ENCODE data around the gene MBD5.
"Not testable (repeated sequence)": the region's sequence is repeated elsewhere in the genome, so short reads cannot be mapped to it uniquely, and the experiment has no call there.

Gene MBD5

GRCh38 chr2:148525130-148525529, 504.2 kb downstream of the MBD5 start:
- no peak for DNase-seq (ENCODE audit: low read depth)

- no peak for DNase-seq (ENCODE audit: low read depth)
Measured at GRCh38 chr2:148526509-148527346, 505.8 kb downstream of the MBD5 start.

GRCh38 chr2:148527488-148528340, 506.8 kb downstream of the MBD5 start:
- no peak for DNase-seq (ENCODE audit: low read depth)

GRCh38 chr2:148528356-148529064, 507.6 kb downstream of the MBD5 start:
- DNase-seq (ENCODE audit: low read depth) = no peak

GRCh38 chr2:148529745-148530144, 508.9 kb downstream of the MBD5 start:
- no peak for DNase-seq (ENCODE audit: low read depth)

GRCh38 chr2:148530350-148530749, 509.5 kb downstream of the MBD5 start:
- no peak for DNase-seq (ENCODE audit: low read depth)

- DNase-seq (ENCODE audit: low read depth) = no peak
Measured at GRCh38 chr2:148531235-148531634, 510.3 kb downstream of the MBD5 start.

- no peak for DNase-seq (ENCODE audit: low read depth)
Measured at GRCh38 chr2:148531669-148532428, 511.0 kb downstream of the MBD5 start.

GRCh38 chr2:148533004-148533403, 512.1 kb downstream of the MBD5 start:
- DNase-seq (ENCODE audit: low read depth) = no peak

GRCh38 chr2:148533685-148534084, 512.8 kb downstream of the MBD5 start:
- DNase-seq (ENCODE audit: low read depth) = no peak

GRCh38 chr2:148534416-148535204, 513.7 kb downstream of the MBD5 start:
- no peak for DNase-seq (ENCODE audit: low read depth)

GRCh38 chr2:148538375-148538774, 517.5 kb downstream of the MBD5 start:
- DNase-seq (ENCODE audit: low read depth) = no peak

GRCh38 chr2:148540022-148540421, 519.1 kb downstream of the MBD5 start:
- no peak for DNase-seq (ENCODE audit: low read depth)

GRCh38 chr2:148541792-148542191, 520.9 kb downstream of the MBD5 start:
- DNase-seq (ENCODE audit: low read depth) = no peak

- DNase-seq (ENCODE audit: low read depth) = no peak
Measured at GRCh38 chr2:148542614-148543013, 521.7 kb downstream of the MBD5 start.

- not testable (repeated sequence) for DNase-seq (ENCODE audit: low read depth)
Measured at GRCh38 chr2:148543088-148543540, 522.2 kb downstream of the MBD5 start.

- no peak for DNase-seq (ENCODE audit: low read depth)
Measured at GRCh38 chr2:148545390-148546256, 524.7 kb downstream of the MBD5 start.

- DNase-seq (ENCODE audit: low read depth) = no peak
Measured at GRCh38 chr2:148546270-148546669, 525.4 kb downstream of the MBD5 start.

- no peak for DNase-seq (ENCODE audit: low read depth)
Measured at GRCh38 chr2:148548716-148549400, 528.0 kb downstream of the MBD5 start.

All from stimulated activated CD8-positive, alpha-beta memory T cell treated with anti-CD3 and anti-CD28 coated beads, Interleukin-4, amount 100 ng/mL, for 24 hours (primary cell).